K562 treated with DMSO at 1 percent for 12 hours (cell line): ENCODE data around the gene RCCD1. TPM values are rescaled to one million over a fixed set of nuclear protein-coding genes. Genes with fewer than 3 reads are reported as not detected.

Experiments
- total RNA-seq: library from RNA; unstranded; fragments of 300-600 nt; gene quantifications from 2 replicates; pipeline ENCODE4 v1.2.3, GENCODE V29; 2022; ENCODE audit not compliant: insufficient read depth

Gene RCCD1
- 26.0 and 40.5 TPM in 2 replicates for total RNA-seq

DNA sequence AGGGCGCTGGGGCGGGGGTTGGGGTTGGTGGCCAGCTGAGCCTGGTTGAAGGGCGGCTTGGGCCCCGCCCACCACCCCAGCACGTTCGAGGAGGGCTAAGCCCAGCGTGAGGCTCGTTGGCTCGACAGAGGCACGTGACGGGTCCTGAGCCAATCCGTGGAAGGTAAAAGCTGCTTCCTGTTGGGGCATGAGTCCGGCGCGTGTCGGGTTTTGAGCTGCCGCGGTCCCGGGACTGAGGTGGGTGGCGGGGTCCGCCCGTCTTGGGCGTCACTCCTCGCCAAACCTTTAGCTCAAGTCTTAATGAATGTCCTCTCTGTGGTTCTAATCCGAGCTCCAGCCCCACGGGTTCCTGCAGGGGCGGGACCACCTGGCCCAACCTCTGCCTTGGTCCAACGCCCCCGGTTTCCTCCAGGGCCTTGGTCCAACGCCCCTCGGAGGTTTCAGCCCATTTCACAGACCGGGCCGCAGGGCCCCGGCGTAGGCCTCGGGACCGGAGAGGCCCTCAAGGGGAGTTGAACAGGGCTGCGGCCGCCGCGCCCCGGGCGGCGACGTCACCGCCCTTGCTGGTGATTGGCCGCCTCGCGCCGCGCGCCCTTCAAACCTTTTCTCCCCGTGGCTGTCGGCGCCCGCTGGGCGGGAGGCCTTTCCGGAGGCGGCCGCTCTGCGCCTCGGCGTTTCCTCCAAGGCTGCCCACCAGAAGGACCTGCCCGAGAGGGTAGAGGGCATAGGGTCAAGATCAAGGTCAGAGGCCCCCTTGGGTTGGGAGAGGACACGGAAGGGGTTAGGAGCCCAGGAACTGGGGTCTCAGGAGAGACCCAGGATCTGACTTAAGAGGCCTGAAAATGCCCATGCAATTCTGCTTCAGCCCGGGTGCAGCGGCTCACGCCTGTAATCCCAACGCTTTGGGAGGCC is at the start of gene RCCD1:
Gene RCCD1 (plus strand): TSS at position 173 of the 912 bp plus-strand sequence. CDS start 1,851 bp downstream, outside the sequence.

GRCh38 chr15:90931828-90932659 is 22.6 kb upstream of the RCCD1 start, which contains the start of gene HDDC3:
HDDC3 (minus strand) TSS chr15:90932549; CDS start chr15:90932540, 9 bp downstream.

DNA sequence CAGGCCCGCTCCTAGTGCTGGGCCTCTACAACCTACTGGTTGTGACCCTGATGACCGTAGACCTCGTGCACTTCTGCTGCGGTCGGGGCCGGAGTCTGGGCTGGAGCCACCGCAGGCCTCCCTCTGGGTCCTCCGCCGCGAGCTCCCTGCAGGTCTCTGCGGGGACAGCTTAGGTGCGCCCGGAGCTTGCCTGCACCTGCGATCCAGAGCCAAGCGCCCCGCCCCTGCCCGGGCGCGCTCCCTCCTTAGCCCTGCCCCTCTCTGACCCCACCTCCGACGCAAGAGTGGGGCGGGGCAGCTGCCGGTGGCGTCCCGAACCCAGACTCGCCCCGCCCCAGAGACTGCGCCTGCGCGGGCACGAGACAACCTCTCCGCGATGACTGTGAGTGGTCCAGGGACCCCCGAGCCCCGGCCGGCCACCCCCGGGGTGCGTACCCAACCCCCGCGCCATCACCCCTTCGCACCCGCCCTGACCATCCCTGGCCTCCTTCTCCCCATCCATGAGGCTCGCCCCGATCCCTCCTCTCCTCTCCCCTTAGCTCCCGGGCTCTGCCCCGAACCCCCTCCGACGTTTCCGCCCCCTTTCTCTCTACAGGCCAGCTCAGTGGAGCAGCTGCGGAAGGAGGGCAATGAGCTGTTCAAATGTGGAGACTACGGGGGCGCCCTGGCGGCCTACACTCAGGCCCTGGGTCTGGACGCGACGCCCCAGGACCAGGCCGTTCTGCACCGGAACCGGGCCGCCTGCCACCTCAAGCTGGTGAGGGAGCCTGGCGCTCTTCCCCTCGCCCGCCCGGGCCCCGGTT is 19.5 kb upstream of the RCCD1 start, which contains the start of gene UNC45A:
Gene UNC45A (plus strand): TSS at position 337 of the 803 bp plus-strand sequence. CDS start 40 bp downstream, at position 377.

DNA sequence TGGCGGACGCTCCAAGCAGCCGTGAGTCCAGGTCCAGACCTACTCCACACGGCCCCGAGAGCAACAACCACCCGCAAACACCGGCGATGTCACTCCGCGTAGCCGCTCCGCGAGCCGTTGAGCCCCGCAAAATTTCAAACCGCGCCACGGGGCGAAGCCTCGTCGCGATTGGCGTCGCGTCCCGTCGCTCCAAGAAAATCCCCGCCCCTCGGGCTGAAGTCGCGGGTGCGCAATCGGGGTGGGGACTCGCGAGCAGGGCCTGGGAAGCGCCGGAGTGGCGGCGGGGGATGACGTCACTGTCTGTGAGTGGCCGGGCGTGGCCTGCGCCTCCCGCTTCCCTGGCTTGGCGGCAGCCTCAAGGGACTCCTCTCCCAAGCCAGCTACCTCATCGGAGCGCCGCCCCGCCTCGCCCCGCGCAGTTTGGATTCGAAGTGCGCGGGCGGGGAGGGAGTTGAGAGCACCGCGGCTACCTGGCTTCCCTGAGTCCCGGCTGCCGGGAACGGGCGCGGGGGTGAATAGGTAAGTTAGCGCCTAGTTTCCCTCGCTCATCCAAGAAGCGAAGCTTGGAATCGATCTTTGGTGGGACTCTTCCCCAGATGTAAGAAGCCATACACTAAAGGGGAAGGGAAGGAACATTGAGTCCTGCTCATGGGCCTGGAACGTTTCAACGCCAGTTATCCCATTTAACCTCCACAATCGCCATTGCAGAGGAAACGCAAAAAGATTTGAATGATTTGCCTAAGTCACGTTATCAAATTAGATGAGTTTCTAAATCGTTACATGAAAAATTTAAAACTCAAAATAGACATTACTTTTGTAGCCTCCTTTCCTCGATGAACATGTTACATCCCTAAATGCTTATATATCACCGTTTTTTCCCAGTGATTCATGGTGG is 40.0 kb downstream of the RCCD1 start, which contains the start of gene PRC1:
Gene PRC1 (minus strand): TSS at position 119 of the 895 bp plus-strand sequence. CDS start 118 bp downstream, at position 1.

Other genes starting within 250 kb of the RCCD1 start
- 15.9 and 32.6 TPM in 2 replicates for gene BLM, start 237.5 kb upstream of the RCCD1 start, total RNA-seq
- gene FURIN, start 86.3 kb upstream of the RCCD1 start, total RNA-seq = 54.5 and 102 TPM in 2 replicates
- gene FES, start 70.4 kb upstream of the RCCD1 start, total RNA-seq = 2.1 and 5.3 TPM in 2 replicates
- 30.1 and 123 TPM in 2 replicates for gene MAN2A2, start 51.6 kb upstream of the RCCD1 start, total RNA-seq
- gene HDDC3, start 22.3 kb upstream of the RCCD1 start, total RNA-seq = 19.7 and 25.1 TPM in 2 replicates
- gene UNC45A, start 19.6 kb upstream of the RCCD1 start, total RNA-seq = 61.1 and 85.4 TPM in 2 replicates
- gene PRC1, start 39.7 kb downstream of the RCCD1 start, total RNA-seq = 134 and 197 TPM in 2 replicates
- gene VPS33B, start 67.7 kb downstream of the RCCD1 start, total RNA-seq = 22.5 and 23.0 TPM in 2 replicates
- gene SV2B, start 145.4 kb downstream of the RCCD1 start, total RNA-seq = 0.10 and 0.35 TPM in 2 replicates